Stimulated activated naive CD4-positive, alpha-beta T cell (primary cell): ENCODE measurements around the gene VAX1.
"Not testable (repeated sequence)": the region's sequence is repeated elsewhere in the genome, so short reads cannot be mapped to it uniquely, and the experiment has no call there.

Experiments used
- DNase-seq, 6 experiments: peaks; one replicate each; lab custom pipeline; 2025; lab: John Stamatoyannopoulos, UW

The VAX1 gene

GRCh38 chr10:117135480-117136140 lies 2.5 kb downstream of the VAX1 start:
- DNase-seq = no peak

- DNase-seq = no peak
Measured at GRCh38 chr10:117135026-117135372, 3.1 kb downstream of the VAX1 start.

DNA sequence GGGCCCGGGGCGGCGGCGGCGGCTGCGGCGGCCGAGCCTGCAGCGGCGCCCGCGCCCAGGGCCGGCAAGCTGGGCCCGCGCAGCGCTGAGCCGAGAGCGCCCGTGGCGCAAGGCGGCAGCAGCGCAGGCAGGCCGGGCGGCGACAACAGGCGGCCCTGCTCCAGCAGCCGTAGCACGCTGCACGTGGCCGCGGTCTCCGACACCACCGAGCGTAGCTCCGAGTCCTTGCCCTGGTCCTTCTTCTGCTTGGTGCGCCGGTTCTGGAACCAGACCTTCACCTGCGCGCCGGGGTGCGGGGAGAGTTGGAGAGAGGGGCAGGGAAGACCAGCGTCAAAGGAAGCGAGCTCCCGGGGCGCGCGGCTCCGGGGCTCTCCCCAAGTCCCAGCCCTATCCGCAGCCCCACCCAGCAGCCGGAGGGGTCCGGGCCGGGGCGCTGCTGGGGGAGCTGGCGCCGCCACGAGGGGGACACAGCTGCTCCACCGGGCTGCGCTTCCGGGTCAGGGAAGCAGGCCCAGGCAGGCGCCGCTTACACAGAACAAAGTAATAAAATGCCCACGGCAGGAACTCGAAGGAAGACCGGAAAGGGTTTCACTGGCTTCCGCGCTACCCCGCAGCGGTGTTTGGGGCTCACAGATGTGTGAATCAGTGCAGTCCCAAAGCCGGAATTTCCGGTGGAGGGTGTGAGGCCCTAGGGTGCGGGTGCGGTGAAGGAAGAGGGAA lies 3.6 kb downstream of the VAX1 start:
- DNase-seq = no peak

GRCh38 chr10:117134056-117134305 lies 4.1 kb downstream of the VAX1 start:
- DNase-seq = no peak

GRCh38 chr10:117133273-117134055 lies 4.6 kb downstream of the VAX1 start:
- DNase-seq = no peak

GRCh38 chr10:117132751-117133231 lies 5.3 kb downstream of the VAX1 start:
- no peak for DNase-seq

DNA sequence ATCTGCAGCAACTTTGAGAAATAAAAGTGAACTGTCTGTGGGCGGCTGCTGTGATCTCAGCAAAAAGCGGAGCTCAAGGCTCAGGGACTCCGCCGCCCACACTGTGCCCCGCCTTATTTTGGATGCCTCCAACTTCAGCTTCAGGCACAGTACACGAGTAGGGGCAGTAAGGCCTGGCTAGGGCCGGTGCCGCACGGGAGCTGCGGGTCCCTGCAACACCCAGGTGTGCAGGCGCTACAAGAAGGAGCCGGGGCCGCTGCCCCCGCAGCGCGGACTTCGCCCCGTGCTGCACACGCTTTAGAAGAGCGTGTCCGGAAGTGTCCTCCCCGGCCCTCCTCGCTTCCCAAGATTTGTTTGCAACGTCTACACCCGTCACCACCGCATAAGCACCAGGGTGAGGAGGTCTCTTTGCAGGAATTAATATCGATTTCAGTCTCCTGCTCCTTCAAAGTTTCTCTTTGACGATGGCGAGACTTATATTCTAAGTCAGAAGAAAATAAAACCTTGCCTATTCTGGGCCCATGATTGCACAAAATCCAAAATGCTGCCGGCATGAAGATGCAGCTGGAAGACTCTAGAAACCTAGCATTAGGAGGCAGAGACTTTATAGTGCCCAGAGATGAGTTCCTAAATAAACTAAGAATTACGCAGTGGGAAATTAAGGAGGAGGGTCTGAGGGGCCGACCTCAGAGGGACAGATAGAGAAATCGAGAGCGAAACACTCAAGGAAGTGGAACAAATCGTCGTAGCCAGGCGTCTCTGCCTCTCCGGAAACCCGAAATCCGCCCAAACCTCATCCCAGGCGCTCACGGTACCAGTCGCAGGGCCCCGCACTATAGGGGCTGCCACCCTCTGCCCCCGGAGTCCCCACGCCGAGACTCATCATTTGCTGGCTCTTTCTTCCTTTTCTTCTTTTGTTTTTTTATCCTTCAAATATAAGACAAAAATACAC lies 6.4 kb downstream of the VAX1 start:
- peak in 1 of 6 experiments; percentile 8 for DNase-seq

- DNase-seq = no peak
Measured at GRCh38 chr10:117130862-117131375, 7.2 kb downstream of the VAX1 start.

- no peak for DNase-seq
Measured at GRCh38 chr10:117130346-117130745, 7.7 kb downstream of the VAX1 start.

DNA sequence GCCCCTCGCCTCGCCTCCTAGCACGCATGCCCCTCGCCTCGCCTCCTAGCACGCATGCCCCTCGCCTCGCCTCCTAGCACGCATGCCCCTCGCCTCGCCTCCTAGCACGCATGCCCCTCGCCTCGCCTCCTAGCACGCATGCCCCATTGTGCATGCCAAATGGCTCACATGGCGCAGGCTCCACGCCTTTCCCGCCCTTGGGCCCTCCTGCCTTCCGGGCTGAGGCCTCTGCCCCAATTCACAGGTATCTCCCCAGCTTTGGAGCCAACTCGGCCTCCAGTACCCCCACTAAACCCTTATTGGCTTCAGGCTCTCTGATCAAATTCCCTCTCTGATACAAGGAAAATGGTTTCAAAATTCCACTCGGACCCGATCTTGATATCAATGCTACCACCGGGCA lies 11.4 kb downstream of the VAX1 start:
- DNase-seq = not testable (repeated sequence)

DNA sequence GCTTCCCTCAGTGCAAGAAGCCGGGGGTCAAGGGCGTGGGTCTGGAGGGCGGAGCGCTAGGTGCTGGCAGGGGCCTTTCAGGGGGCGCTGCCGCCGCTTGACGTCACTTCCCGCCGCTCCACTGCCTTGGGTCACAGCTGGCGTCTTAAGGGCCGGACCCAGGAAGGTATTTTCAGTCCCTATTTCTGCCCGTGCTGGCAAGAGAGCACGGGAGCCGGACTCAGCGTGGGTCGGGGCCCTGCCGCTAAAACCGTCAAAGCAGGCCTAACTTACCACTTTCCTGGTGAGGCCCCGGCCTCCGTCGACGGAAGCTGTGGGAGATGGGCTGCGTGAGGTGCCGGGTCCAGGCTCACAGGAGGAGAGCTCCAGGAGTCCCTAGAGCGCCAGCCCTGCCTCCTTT lies 12.0 kb downstream of the VAX1 start:
- DNase-seq = no peak

GRCh38 chr10:117112220-117112619 lies 25.9 kb downstream of the VAX1 start:
- DNase-seq = no peak

GRCh38 chr10:117107238-117107637 lies 30.8 kb downstream of the VAX1 start:
- no peak for DNase-seq

DNA sequence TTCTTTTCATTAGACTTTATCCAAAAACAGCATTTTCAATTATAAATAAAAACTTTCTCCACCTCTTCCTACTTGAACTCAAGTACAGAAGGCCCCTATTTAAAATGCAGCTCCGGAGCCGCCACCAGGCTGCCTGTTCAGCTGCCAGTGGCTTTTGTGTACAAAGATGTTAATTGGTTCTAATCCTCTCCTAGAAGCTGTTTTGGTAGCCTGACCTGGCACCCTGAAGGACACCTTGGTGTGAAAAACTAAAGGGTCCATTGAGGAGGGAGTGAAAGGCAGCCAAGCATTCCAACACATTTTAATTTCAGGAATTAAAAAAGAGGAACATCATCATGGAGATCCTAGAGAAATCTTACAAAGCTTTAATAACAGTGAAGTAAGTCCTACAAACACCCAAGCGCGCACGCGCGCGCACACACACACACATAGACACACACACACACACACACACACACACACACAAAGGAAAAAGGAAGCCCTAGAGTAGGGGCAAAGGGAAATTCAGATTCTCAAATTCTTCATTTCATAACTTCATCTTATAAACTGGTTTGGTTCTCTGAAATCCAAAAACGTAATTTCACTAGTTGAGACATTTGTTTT lies 41.4 kb downstream of the VAX1 start:
- DNase-seq = no peak

- no peak for DNase-seq
Measured at GRCh38 chr10:117094856-117095255, 43.2 kb downstream of the VAX1 start.

- no peak for DNase-seq
Measured at GRCh38 chr10:117092386-117092785, 45.7 kb downstream of the VAX1 start.

- no peak for DNase-seq
Measured at GRCh38 chr10:117090834-117091233, 47.2 kb downstream of the VAX1 start.

DNA sequence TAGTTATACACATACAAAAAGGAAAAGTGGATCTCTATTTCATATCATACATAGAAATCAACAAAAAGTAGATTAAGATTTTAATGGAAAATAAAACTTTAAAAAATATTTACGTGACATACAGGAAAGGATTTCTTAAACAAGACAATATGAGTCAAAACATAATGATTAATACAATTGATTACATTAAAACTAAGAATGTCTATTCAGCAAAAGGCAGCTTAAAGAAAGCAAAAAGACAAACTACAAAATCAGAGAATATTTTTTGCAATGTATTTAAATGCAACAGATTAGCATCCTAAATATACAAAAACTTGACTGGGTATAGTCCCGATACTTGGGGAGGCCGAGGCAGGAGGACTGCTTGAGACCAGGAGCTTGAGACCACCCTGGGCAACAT lies 50.5 kb downstream of the VAX1 start:
- no peak for DNase-seq

GRCh38 chr10:117086546-117086945 lies 51.5 kb downstream of the VAX1 start:
- no peak for DNase-seq

GRCh38 chr10:117084421-117085246 lies 53.4 kb downstream of the VAX1 start:
- DNase-seq = not testable (repeated sequence)
